Measurements from ENCODE around the gene RNF223. TPM values are rescaled to one million over a fixed set of nuclear protein-coding genes. Genes with fewer than 3 reads are reported as not detected.

Gene RNF223
- total RNA-seq, 1 experiment from 2014 or later: 6.3 TPM

- CTCF ChIA-PET: no interaction called here
- Histone ChIP-seq H4K20me1 (ENCODE audit: insufficient read depth) (no peaks in the 10 kb centered on the region), H3K79me2 (ENCODE audit: insufficient read depth, low read length) (no peaks in the 10 kb centered on the region), H3K27me3 (ENCODE audit: insufficient read depth, low read length) (no peaks in the 10 kb centered on the region), H3K9ac (ENCODE audit: low read length) (no peak overlapping the region), H3K4me3 (replicated peaks in 1 of 2; ENCODE audit: low read depth in 1 of 2, low read length in 2 of 2) (no peak overlapping the region), H3K9me2 (ENCODE audit: insufficient read depth) (no peaks in the 10 kb centered on the region), H3K9me3 (ENCODE audit: control insufficient read depth in 1 of 2, insufficient read depth in 1 of 2, low read depth in 1 of 2, low read length in 2 of 2) (no peaks in the 10 kb centered on the region; a peak in 1 of 4 replicates), H3K4me2 (ENCODE audit: low read length) (no peak overlapping the region), H3K4me1 (ENCODE audit: control insufficient read depth in 1 of 2, insufficient read depth in 2 of 2, low read length in 2 of 2) (no peaks in the 10 kb centered on the region; a peak in 1 of 4 replicates), H3K36me3 (ENCODE audit: control insufficient read depth in 1 of 2, insufficient read depth in 2 of 2, low read length in 2 of 2) (no peaks in the 10 kb centered on the region), H2AFZ (ENCODE audit: low read depth, low read length, poor library complexity, severe bottlenecking) (no peak overlapping the region), H3K27ac (ENCODE audit: low read depth, low read length) (no peak overlapping the region)
- POLR2A ChIA-PET: no interaction called here
- RAD21 ChIA-PET (ENCODE audit: low non-redundant PET in 1 of 2, low total read pairs in 2 of 2, uncharacterized antibody in 2 of 2, unreplicated experiment in 2 of 2): no interaction called here
- DNase-seq (ENCODE audit: low read depth, low spot score) (no peak), ATAC-seq (no peak)
- TF ChIP-seq ATF3 (IDR thresholded peaks at IDR 0.05): no peak
- TF ChIP-seq ZNF274 (IDR thresholded peaks at IDR 0.05; ENCODE audit: low read depth, low read length): no peak
- TF ChIP-seq POLR2AphosphoS5 (IDR thresholded peaks at IDR 0.05; ENCODE audit: low read depth, low read length): no peak
- TF ChIP-seq CTCF (IDR thresholded peaks at IDR 0.05 in 2 of 3, conservative IDR thresholded peaks at IDR 0.05 in 1 of 3; ENCODE audit: borderline replicate concordance in 1 of 3, insufficient read depth in 1 of 3, low read depth in 2 of 3, low read length in 2 of 3): no peak
- TF ChIP-seq ELF1 (IDR thresholded peaks at IDR 0.05; ENCODE audit: borderline replicate concordance, low read depth): no peak
- no peak for TF ChIP-seq ZBTB33 (IDR thresholded peaks at IDR 0.05; ENCODE audit: extremely low read depth, insufficient replicate concordance, low read length)
- TF ChIP-seq TCF7L2 (IDR thresholded peaks at IDR 0.05; ENCODE audit: borderline replicate concordance, extremely low read depth, insufficient read depth, insufficient read length): no peak
- TF ChIP-seq POLR2A (IDR thresholded peaks at IDR 0.05; ENCODE audit: borderline replicate concordance, extremely low read depth, insufficient read depth, insufficient read length): no peak
- TF ChIP-seq SIN3A (IDR thresholded peaks at IDR 0.05; ENCODE audit: low read depth): no peak
- no peak for TF ChIP-seq SRF (IDR thresholded peaks at IDR 0.05; ENCODE audit: low read depth)
- no peak for TF ChIP-seq YY1 (IDR thresholded peaks at IDR 0.05; ENCODE audit: extremely low read depth, insufficient replicate concordance, low read depth, low read length)
- TF ChIP-seq CEBPB (IDR thresholded peaks at IDR 0.05; ENCODE audit: low read depth): no peak
- no peak for TF ChIP-seq EZH2phosphoT487 (IDR thresholded peaks at IDR 0.05; ENCODE audit: borderline replicate concordance)
- no peak for TF ChIP-seq RAD21 (IDR thresholded peaks at IDR 0.05; ENCODE audit: low read depth)
- BruUV-seq (replicated peaks): no TSS peak
- intact Hi-C loops (cut with micrococcal nuclease): no loop called here
These were observed 20.9 kb upstream of the RNF223 start for GRCh38 chr1:1094981-1095380.
